ENCODE results near the gene SHOC2.
A peak's percentile ranks its signal among the peaks of the same experiment; 100 is the strongest.

The SHOC2 gene

GRCh38 chr10:110901954-110902819 is 17.2 kb upstream of the SHOC2 start:
- H3K4me2 ChIP-seq (ENCODE audit: low read length, poor library complexity, severe bottlenecking) = no peak overlapping the region
- H2BK12ac ChIP-seq (ENCODE audit: low read length in 2 of 2) = no peak overlapping the region
- H4K8ac ChIP-seq (ENCODE audit: low read length) = no peak overlapping the region
- no peak overlapping the region for H4K91ac ChIP-seq (ENCODE audit: low read length)
- no peak overlapping the region for H2AK5ac ChIP-seq (ENCODE audit: low read length, severe bottlenecking)
- no peak overlapping the region for H3K4ac ChIP-seq (ENCODE audit: low read depth in 1 of 2, low read length in 2 of 2)
- H3K9ac ChIP-seq (ENCODE audit: low read length) = no peak overlapping the region
- DNase-seq = peak; percentile 44
- H3K36me3 ChIP-seq (ENCODE audit: control insufficient read depth in 1 of 2, insufficient read depth in 2 of 2, low read depth in 1 of 2, low read length in 2 of 2) = peaks cover 7 to 69% of the 10 kb centered on the region in 2 experiments
- no peaks in the 10 kb centered on the region for H3K4me1 ChIP-seq (ENCODE audit: control insufficient read depth, insufficient read depth, low read depth, low read length)
- H3K4me3 ChIP-seq (ENCODE audit: insufficient read depth in 1 of 2, low read depth in 1 of 2, low read length in 2 of 2) = no peak overlapping the region
- 92% methylated on average over 7 of the region's 7 CpGs for WGBS
- no peaks in the 10 kb centered on the region for H3K27me3 ChIP-seq (ENCODE audit: control insufficient read depth in 1 of 2, insufficient read depth in 1 of 2, low read length in 2 of 2)
- H2BK15ac ChIP-seq (ENCODE audit: low read depth, poor library complexity, severe bottlenecking) = no peak overlapping the region
- no peak overlapping the region for H3K18ac ChIP-seq (ENCODE audit: low read depth in 1 of 2, low read length in 2 of 2)
- no peak overlapping the region for H2BK5ac ChIP-seq (ENCODE audit: low read depth, low read length, poor library complexity, severe bottlenecking)
- no peak overlapping the region for H3K23ac ChIP-seq (ENCODE audit: low read length in 2 of 2)
- H3K27ac ChIP-seq (ENCODE audit: low read length, poor library complexity, severe bottlenecking) = no peak overlapping the region
- H3K14ac ChIP-seq (ENCODE audit: low read length in 2 of 2) = no peak overlapping the region
- peaks cover 7% of the 10 kb centered on the region for H3K79me1 ChIP-seq (replicated peaks; ENCODE audit: low read length, poor library complexity, severe bottlenecking)
- H2BK120ac ChIP-seq (ENCODE audit: low read depth, low read length) = no peak overlapping the region
- H2AFZ ChIP-seq (ENCODE audit: low read depth, low read length) = no peak overlapping the region
- H3K9me3 ChIP-seq (ENCODE audit: control insufficient read depth, low read length) = no peaks in the 10 kb centered on the region

DNA sequence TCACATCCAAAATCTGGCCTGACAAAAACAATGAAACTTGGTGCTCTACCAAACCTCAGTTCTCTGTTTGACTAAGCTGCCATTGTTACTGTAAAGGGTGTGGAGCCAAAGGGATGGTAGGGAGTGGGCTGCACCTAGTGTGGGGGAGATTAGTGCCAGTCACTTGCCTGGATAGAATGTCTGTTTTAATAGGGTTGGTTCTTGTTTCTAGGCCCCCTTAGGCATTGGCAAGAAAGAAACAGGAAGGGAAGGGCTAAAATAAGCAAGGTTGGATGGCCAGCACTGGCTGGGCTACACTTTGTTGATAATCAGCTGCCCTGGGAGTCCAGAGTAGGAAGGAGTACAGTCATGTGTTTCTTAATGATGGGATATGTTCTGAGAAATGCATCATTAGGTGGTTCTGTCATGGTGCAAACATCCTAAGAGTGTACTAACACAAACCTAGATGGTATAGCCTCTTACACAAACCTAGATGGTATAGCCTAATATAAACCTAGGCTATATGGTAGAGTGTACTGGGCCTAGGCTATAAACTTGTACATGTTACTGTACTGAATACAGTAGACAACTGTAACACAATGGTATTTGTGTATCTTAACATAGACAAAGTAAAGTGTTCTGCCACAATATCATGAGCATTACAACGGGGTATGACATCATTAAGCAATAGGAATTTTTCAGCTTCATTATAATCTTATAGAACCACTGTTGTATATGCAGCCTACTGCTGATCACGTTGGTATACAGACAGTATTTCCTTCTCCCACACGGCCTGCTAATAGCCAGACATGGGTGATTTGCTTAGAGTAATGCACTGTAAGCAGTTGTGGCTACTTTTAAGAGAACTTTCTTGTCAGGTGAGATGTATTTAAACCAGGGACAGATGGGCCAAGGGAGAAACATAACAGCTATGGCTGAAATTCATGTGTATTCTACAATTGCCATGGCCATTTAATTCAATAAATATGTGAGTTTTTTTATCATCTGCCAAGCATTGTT is 15.8 kb upstream of the SHOC2 start:
- no peaks in the 10 kb centered on the region for H3K9me3 ChIP-seq (ENCODE audit: control insufficient read depth, low read length)
- no peak overlapping the region for H3K14ac ChIP-seq (ENCODE audit: low read length in 2 of 2)
- H3K27me3 ChIP-seq (ENCODE audit: control insufficient read depth in 1 of 2, insufficient read depth in 1 of 2, low read length in 2 of 2) = no peaks in the 10 kb centered on the region
- no peak overlapping the region for H3K4me3 ChIP-seq (ENCODE audit: insufficient read depth in 1 of 2, low read depth in 1 of 2, low read length in 2 of 2)
- no peak overlapping the region for H3K18ac ChIP-seq (ENCODE audit: low read depth in 1 of 2, low read length in 2 of 2)
- no peak overlapping the region for H2AK5ac ChIP-seq (ENCODE audit: low read length, severe bottlenecking)
- no peak overlapping the region for H3K9ac ChIP-seq (ENCODE audit: low read length)
- H3K4ac ChIP-seq (ENCODE audit: low read depth in 1 of 2, low read length in 2 of 2) = no peak overlapping the region
- no peak overlapping the region for H3K27ac ChIP-seq (ENCODE audit: low read length, poor library complexity, severe bottlenecking)
- no peak overlapping the region for H2AFZ ChIP-seq (ENCODE audit: low read depth, low read length)
- H3K4me1 ChIP-seq (ENCODE audit: control insufficient read depth, insufficient read depth, low read depth, low read length) = no peaks in the 10 kb centered on the region
- H2BK12ac ChIP-seq (ENCODE audit: low read length in 2 of 2) = no peak overlapping the region
- peak overlapping the region; percentile 49 for H4K8ac ChIP-seq (ENCODE audit: low read length)
- no peak overlapping the region for H3K4me2 ChIP-seq (ENCODE audit: low read length, poor library complexity, severe bottlenecking)
- DNase-seq = peak; percentile 23
- H3K36me3 ChIP-seq (ENCODE audit: control insufficient read depth in 1 of 2, insufficient read depth in 2 of 2, low read depth in 1 of 2, low read length in 2 of 2) = peaks cover 7 to 55% of the 10 kb centered on the region in 2 experiments
- no peak overlapping the region for H2BK120ac ChIP-seq (ENCODE audit: low read depth, low read length)
- H3K79me1 ChIP-seq (replicated peaks; ENCODE audit: low read length, poor library complexity, severe bottlenecking) = peaks cover 7% of the 10 kb centered on the region
- H4K91ac ChIP-seq (ENCODE audit: low read length) = no peak overlapping the region
- no peak overlapping the region for H2BK5ac ChIP-seq (ENCODE audit: low read depth, low read length, poor library complexity, severe bottlenecking)
- 96% methylated on average over 3 of the region's 3 CpGs for WGBS
- H2BK15ac ChIP-seq (ENCODE audit: low read depth, poor library complexity, severe bottlenecking) = no peak overlapping the region
- no peak overlapping the region for H3K23ac ChIP-seq (ENCODE audit: low read length in 2 of 2)

DNA sequence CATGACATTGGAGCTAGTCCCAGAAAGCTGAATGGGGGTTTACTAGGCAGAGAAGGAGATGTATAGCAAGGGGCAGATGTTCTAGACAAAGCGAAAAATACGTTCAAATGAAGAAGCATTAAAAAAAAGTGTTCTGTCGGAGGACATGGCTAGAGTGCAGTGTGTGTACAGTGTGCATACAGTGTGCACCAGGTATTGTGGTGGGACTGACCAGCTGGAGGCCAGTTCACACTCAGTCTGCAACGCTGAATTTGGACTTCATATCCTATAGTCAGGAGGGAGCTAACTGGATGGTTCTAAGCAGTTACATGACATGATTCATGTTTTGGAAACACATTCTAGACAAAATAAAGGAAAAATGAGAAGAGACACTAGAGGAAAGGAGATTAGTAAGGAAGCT is 9.3 kb upstream of the SHOC2 start:
- no peak overlapping the region for H2BK15ac ChIP-seq (ENCODE audit: low read depth, poor library complexity, severe bottlenecking)
- no peak overlapping the region for H3K27ac ChIP-seq (ENCODE audit: low read length, poor library complexity, severe bottlenecking)
- WGBS = 96% methylated on average over 4 of the region's 4 CpGs
- H2AFZ ChIP-seq (ENCODE audit: low read depth, low read length) = no peak overlapping the region
- H3K23ac ChIP-seq (ENCODE audit: low read length in 2 of 2) = no peak overlapping the region
- no peak overlapping the region for H3K4ac ChIP-seq (ENCODE audit: low read depth in 1 of 2, low read length in 2 of 2)
- no peak overlapping the region for H3K18ac ChIP-seq (ENCODE audit: low read depth in 1 of 2, low read length in 2 of 2)
- H3K4me3 ChIP-seq (ENCODE audit: insufficient read depth in 1 of 2, low read depth in 1 of 2, low read length in 2 of 2) = no peak overlapping the region
- peaks cover 2% of the 10 kb centered on the region for H3K4me1 ChIP-seq (ENCODE audit: control insufficient read depth, insufficient read depth, low read depth, low read length)
- no peak overlapping the region for H2BK12ac ChIP-seq (ENCODE audit: low read length in 2 of 2)
- no peaks in the 10 kb centered on the region for H3K27me3 ChIP-seq (ENCODE audit: control insufficient read depth in 1 of 2, insufficient read depth in 1 of 2, low read length in 2 of 2)
- no peak overlapping the region for H2AK5ac ChIP-seq (ENCODE audit: low read length, severe bottlenecking)
- no peaks in the 10 kb centered on the region for H3K9me3 ChIP-seq (ENCODE audit: control insufficient read depth, low read length)
- H4K8ac ChIP-seq (ENCODE audit: low read length) = no peak overlapping the region
- no peak for DNase-seq
- H3K4me2 ChIP-seq (ENCODE audit: low read length, poor library complexity, severe bottlenecking) = no peak overlapping the region
- no peak overlapping the region for H3K14ac ChIP-seq (ENCODE audit: low read length in 2 of 2)
- peaks cover 8% of the 10 kb centered on the region for H3K79me1 ChIP-seq (replicated peaks; ENCODE audit: low read length, poor library complexity, severe bottlenecking)
- no peak overlapping the region for H2BK5ac ChIP-seq (ENCODE audit: low read depth, low read length, poor library complexity, severe bottlenecking)
- no peak overlapping the region for H2BK120ac ChIP-seq (ENCODE audit: low read depth, low read length)
- H3K36me3 ChIP-seq (ENCODE audit: control insufficient read depth in 1 of 2, insufficient read depth in 2 of 2, low read depth in 1 of 2, low read length in 2 of 2) = peaks cover 0 to 3% of the 10 kb centered on the region in 2 experiments
- no peak overlapping the region for H4K91ac ChIP-seq (ENCODE audit: low read length)
- H3K9ac ChIP-seq (ENCODE audit: low read length) = no peak overlapping the region

DNA sequence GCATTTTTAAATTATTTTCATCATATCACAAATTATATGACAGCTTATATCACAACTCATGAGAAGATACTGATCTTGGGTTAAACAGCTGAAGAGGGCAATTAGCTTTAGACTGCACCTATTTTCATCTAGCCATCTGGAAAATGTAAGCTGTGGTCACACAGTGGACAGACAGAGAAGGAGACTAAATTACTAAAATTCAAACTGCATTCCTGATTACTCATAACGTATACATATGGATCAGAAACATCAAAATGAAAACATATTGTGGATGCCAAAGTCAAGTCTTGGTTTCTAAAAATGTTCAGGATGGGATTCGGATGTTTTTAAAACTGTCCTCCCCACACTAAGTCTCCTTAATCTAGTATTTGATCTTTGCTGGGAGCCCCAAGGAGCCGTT is 7.0 kb upstream of the SHOC2 start:
- no peak overlapping the region for H3K27ac ChIP-seq (ENCODE audit: low read length, poor library complexity, severe bottlenecking)
- no peak overlapping the region for H2BK15ac ChIP-seq (ENCODE audit: low read depth, poor library complexity, severe bottlenecking)
- H3K79me1 ChIP-seq (replicated peaks; ENCODE audit: low read length, poor library complexity, severe bottlenecking) = peaks cover 8% of the 10 kb centered on the region
- WGBS = 0% methylated on average over 2 of the region's 3 CpGs
- no peak overlapping the region for H3K9ac ChIP-seq (ENCODE audit: low read length)
- H3K4me3 ChIP-seq (ENCODE audit: insufficient read depth in 1 of 2, low read depth in 1 of 2, low read length in 2 of 2) = no peak overlapping the region
- H3K4me1 ChIP-seq (ENCODE audit: control insufficient read depth, insufficient read depth, low read depth, low read length) = peaks cover 6% of the 10 kb centered on the region
- H3K18ac ChIP-seq (ENCODE audit: low read depth in 1 of 2, low read length in 2 of 2) = no peak overlapping the region
- H3K23ac ChIP-seq (ENCODE audit: low read length in 2 of 2) = no peak overlapping the region
- H3K4me2 ChIP-seq (ENCODE audit: low read length, poor library complexity, severe bottlenecking) = no peak overlapping the region
- H3K9me3 ChIP-seq (ENCODE audit: control insufficient read depth, low read length) = no peaks in the 10 kb centered on the region
- peak; percentile 51 for DNase-seq
- no peaks in the 10 kb centered on the region for H3K27me3 ChIP-seq (ENCODE audit: control insufficient read depth in 1 of 2, insufficient read depth in 1 of 2, low read length in 2 of 2)
- no peak overlapping the region for H2BK5ac ChIP-seq (ENCODE audit: low read depth, low read length, poor library complexity, severe bottlenecking)
- H2AK5ac ChIP-seq (ENCODE audit: low read length, severe bottlenecking) = no peak overlapping the region
- peaks cover 0 to 3% of the 10 kb centered on the region in 2 experiments for H3K36me3 ChIP-seq (ENCODE audit: control insufficient read depth in 1 of 2, insufficient read depth in 2 of 2, low read depth in 1 of 2, low read length in 2 of 2)
- no peak overlapping the region for H4K91ac ChIP-seq (ENCODE audit: low read length)
- no peak overlapping the region for H3K4ac ChIP-seq (ENCODE audit: low read depth in 1 of 2, low read length in 2 of 2)
- no peak overlapping the region for H2BK120ac ChIP-seq (ENCODE audit: low read depth, low read length)
- no peak overlapping the region for H3K14ac ChIP-seq (ENCODE audit: low read length in 2 of 2)
- H2AFZ ChIP-seq (ENCODE audit: low read depth, low read length) = no peak overlapping the region
- H2BK12ac ChIP-seq (ENCODE audit: low read length in 2 of 2) = no peak overlapping the region
- H4K8ac ChIP-seq (ENCODE audit: low read length) = no peak overlapping the region

Data from mesenchymal stem cell (in vitro differentiated cells and primary cell).